Esophagus mucosa (tissue), 1 donor: ENCODE data around the gene GRHPR. TPM values are rescaled to one million over a fixed set of nuclear protein-coding genes. Genes with fewer than 3 reads are reported as not detected.

Experiments
- ATAC-seq: fragments of 200-7000 bp; cut with Tn5 transposase; one replicate; pipeline ENCODE4 v1.9.1; 2020
- total RNA-seq: library from RNA; stranded (reverse); gene quantifications from one replicate; pipeline ENCODE4 v1.2.4, GENCODE V29; 2023
- donor health status: DM: yes; HTN: yes; CAD: no.

The GRHPR gene
- total RNA-seq, 1 donor from 2014 or later, result 57.5 TPM

GRCh38 chr9:37486256-37486615 is 63.7 kb downstream of the GRHPR start:
- ATAC-seq, result no peak

Other genes starting within 250 kb of the GRHPR start
- gene ZBTB5, start 42.8 kb downstream of the GRHPR start, total RNA-seq, result 10.6 TPM
- gene POLR1E, start 63.3 kb downstream of the GRHPR start, total RNA-seq, result 18.2 TPM
- 3.4 TPM for gene FBXO10, start 153.7 kb downstream of the GRHPR start, total RNA-seq
- 73.6 TPM for gene TOMM5, start 169.9 kb downstream of the GRHPR start, total RNA-seq
- 0.04 TPM for gene FRMPD1, start 228.3 kb downstream of the GRHPR start, total RNA-seq